ENCODE data around the gene FIBP.
"Not testable (repeated sequence)": the region's sequence is repeated elsewhere in the genome, so short reads cannot be mapped to it uniquely, and the experiment has no call there.

The FIBP gene

DNA sequence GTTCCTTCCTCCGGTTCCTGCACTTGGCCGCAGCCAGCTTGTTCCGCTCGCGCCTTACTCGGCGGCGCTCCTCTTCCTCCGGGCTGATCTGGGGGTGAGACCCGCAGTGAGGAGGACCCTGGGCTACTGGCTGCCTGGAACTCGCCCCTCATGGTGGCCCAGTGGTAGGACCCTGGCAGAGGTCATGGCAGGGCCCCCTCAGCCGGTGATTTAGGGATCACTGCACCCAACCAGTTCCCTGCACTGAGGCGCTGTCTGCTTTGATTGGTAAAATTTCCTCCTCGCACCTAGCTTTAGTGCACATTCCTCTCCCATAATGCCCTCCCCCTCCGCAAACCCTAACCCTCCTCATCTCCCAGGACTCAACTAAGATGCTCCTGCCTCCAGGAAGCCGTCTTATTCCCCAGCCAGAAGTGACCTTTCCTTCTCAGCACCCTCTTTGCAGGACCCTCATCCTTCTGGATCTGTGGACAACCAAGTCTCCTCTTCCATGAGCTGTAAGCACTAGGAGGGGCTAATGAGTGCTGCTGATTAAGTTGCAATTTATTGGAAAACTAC, 5.8 kb upstream of the FIBP start:
- DNase-seq = peak; percentile 18
- in situ Hi-C loops (cut with HindIII; ENCODE audit: low pct_ligation_motif_present, low pct_unique_long_range_greater_than_20kb, low sequenced_read_pairs) = no loop called here

DNA sequence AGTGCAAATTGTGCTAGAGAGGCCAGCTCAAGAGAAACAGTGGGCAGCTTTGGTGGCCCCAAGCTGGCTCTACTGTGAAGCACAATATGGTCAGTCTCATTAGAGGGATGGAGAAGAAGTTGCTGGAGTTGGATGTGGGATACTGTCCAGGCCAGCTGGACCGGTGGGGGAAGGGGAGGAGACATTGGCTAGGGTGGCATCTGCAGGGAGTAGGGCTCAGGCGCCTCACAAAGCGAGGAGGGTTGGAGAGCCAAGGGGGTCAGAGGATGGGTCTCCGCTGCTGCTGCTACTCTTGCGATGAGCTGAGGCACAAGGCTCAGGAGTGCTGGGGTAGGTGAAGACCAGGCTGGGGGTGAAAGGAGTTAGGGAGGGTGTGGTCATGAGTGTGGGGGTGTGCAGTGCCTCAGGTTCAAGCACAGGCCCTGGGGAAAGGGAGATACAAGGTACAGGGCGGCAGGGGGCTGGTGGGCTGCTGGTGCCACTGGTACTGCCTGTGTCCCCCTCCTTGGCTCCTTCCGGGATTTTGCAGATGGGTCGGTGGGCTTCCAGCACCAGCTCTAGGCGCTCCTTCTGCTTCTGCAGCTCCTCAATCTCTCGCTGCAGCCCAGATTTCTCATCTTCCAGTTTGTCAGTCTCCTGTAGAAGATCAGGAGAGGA, 4.5 kb upstream of the FIBP start:
- in situ Hi-C loops (cut with HindIII; ENCODE audit: low pct_ligation_motif_present, low pct_unique_long_range_greater_than_20kb, low sequenced_read_pairs) = no loop called here
- DNase-seq = no peak

DNA sequence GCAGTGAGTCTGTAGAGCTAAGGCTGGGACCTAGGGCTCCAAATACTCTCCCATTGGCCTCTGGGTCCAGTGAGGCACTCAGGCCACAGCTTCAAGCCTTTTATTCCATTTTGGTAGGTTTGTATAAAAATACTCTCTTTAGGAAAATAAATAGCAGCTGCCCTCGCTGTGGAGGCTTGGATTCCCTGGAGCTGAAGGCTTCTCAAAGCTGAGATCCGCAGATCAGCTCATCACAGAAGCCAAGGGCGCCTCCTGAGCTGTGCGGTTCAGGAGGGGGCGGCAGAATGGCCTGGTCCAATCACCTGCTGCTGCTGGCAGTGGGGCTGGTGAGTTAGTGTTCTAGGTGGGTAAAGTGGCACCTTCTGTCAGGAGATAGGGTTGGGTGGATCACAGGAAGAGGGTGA, 3.9 kb upstream of the FIBP start:
- in situ Hi-C loops (cut with HindIII; ENCODE audit: low pct_ligation_motif_present, low pct_unique_long_range_greater_than_20kb, low sequenced_read_pairs) = not testable (repeated sequence)

DNA sequence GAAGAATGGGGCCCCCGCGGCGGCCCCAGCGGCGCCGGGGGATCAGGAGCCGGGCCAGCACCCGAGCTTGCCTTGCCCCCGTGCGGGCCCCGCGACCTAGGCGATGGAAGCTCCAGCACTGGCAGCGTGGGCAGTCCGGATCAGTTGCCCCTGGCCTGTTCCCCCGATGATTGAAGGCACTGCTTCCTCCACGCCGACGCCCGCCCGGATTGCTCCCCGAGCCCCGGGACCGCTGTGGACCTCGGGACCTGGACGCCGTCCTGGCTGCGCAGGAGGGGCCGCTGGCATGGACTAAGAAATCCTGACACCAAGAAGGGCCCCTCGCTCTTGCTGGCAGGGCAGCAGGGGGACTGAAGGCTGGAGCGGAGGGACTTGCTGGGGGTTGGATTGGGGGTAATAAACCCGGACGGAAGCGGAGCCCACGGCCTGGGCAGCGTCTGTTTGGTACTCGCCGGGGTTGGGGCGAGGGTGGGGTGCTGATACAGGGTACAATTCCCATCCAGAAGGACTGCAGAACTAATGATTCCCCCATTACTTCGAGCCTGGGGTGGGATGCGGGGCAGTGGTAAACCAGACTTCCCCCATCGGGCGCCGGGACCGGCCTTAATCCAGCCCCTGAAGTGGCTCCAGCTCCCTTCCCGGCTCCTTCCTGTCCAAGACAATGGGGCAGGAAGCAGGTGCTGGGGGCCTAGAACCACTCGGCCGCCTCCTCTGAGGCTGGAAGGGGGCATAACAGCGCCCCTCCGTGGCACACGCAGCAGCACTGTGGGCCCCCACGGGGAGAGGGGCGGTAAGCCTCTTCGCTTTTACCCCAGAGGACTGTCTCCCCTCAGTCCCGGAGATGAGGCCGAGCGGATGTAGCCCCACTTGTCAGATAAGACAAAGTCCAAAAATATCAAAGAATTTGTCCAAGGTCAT, 3.2 kb upstream of the FIBP start:
- peak; percentile 63 for DNase-seq
- in situ Hi-C loops (cut with HindIII; ENCODE audit: low pct_ligation_motif_present, low pct_unique_long_range_greater_than_20kb, low sequenced_read_pairs) = no loop called here

More for the DNA sequence above, 3.9 kb upstream of the FIBP start:
- DNase-seq = not testable (repeated sequence)

DNA sequence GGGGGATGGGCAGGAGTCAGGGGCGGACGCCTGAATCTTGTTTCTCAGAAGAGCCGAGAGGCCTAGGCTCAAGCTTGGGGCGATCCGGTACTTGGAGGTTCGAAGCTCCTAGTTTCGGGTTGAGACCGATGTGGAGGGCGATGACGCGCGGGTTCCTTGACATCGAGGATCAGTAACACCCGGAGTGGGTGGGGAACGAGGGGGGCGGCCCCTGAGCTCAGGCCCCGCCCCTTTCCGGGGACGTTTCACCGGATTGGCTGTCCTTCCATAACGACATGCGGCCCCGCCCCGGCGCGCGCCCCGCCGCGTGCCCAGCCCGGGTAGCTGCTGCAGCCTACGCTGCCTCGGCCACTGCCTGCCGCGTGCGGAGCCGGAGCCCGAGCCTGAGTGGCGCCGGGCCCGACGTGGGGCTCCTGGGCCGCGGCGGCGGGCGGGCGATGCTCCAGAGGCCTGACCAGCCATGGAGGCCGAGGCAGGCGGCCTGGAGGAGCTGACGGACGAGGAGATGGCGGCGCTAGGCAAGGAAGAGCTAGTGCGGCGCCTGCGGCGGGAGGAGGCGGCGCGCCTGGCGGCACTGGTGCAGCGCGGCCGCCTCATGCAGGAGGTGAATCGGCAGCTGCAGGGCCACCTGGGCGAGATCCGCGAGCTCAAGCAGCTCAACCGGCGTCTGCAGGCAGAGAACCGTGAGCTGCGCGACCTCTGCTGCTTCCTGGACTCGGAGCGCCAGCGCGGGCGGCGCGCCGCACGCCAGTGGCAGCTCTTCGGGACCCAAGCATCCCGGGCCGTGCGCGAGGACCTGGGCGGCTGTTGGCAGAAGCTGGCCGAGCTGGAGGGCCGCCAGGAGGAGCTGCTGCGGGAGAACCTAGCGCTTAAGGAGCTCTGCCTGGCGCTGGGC, 2.3 kb upstream of the FIBP start, which contains the start of gene CCDC85B:
CCDC85B (plus strand) TSS at position 350 of the 895 bp plus-strand sequence; CDS start at position 461, 111 bp downstream.
- peak; percentile 89 for DNase-seq
- in situ Hi-C loops (cut with HindIII; ENCODE audit: low pct_ligation_motif_present, low pct_unique_long_range_greater_than_20kb, low sequenced_read_pairs) = no loop called here

DNA sequence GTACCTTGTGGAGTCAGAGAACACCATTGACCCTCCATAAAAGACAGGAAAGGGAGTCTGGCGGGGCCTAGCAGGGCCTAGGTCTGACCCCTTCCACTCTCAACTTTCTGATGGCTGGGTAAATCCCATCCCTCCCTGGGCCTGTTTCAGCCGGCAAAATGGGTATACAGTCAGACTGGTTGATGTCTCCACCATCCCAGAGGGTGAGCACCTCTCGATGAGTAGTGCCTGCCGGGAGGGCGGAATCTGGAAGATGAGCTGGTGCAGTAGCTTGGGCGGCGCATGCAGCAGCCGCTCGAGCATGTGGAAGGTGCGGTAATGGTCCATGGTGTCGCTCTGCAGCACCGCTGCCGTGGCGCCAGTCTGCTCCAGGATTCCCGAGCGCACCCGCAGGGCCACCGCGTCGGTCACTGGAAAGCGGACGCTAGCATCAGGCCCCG, 528 bp downstream of the FIBP start:
- in situ Hi-C loops (cut with HindIII; ENCODE audit: low pct_ligation_motif_present, low pct_unique_long_range_greater_than_20kb, low sequenced_read_pairs) = no loop called here
- peak; percentile 45 for DNase-seq

DNA sequence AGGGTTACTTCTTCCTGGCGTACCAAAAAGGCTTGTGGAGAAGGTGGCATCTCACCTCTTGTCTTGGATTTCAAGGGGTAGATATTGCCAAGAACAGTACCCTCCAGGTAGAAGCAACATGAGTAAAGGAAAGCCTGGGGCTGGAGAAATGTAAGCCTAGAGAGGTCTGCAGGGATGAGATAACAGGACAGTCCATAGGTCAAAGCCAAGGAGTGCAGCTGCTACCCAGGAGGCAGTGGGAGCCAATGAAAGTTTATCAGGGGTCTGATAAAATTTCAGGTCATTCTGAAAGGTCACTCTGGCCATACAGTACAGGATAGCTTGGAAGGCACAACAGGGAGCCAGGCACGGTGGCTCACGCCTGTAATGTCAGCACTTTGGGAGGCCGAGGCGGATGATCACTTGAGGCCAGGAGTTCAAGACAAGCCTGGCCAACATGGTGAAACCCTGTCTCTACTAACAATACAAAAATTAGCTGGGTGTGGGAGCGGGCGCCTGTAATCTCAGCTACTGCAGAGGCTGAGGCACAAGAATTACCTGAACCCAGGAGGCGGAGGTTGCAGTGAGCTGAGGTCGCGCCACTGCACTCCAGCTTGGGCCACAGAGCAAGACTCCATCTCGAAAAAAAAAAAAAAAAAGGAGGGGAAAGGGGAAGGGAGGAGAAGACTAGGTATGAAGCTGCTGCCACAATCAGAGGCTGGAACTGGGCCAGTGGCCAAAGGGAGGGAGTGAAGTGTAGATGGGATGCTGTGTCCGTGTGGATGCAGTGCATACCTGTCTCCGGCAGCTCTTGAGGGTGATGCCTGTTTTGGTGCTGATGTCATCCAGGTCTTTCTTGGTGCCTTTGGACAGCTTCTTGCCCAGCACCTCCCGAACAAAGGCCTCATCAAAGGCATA, 1.2 kb downstream of the FIBP start:
- DNase-seq = no peak
- in situ Hi-C loops (cut with HindIII; ENCODE audit: low pct_ligation_motif_present, low pct_unique_long_range_greater_than_20kb, low sequenced_read_pairs) = no loop called here

DNA sequence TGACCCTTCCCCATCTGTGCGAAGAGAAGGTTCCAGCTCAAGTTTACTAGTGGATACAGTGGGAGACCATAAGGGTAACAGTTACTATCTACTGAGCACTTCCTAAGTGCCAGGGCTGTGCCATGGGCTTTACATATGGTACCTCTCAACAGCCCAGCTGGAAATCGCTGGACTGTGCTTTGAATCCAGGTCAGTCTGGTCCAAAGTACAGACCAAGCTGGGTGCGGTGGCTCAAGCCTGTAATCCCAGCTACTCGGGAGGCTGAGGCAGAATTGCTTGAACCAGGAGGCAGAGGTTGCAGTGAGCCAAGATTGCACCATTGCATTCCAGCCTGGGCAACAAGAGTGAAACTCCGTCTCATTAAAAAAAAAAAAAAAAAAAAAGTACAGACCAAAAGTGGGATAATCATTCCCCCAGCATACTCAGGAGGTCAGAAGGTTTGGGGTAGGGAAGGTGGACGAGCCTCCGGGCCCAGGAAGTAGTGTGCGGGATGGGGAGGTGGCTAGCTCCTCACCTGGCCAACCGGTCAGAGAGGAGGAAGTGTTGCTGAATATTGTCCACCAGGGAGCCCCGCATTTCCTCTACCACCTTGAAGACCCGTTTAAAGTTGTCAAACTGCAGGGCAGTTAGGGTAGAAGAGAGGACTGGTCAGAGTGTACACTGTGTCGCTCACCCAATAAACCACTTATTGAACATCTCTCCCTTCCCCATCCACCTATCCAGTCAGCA, 2.3 kb downstream of the FIBP start:
- DNase-seq = no peak

DNA sequence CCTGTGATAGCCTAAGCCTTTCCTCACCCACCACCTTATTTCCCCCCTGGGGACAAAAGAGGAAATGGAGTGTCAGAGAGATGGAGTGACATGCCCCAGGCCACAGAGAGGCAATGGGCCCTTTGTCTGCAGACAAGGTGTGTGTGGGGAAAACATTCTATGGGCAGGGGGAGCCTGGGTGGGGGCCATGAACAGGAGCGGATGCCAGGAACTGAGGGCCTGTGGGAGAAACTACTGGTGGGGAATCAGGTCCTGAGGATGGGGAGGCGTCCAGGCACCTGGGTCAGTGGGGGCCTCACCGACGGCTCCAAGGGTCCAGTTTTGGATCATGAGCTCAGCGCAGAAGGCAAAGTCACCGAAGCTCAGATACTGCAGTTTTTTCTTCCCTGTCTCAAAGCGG, 3.0 kb downstream of the FIBP start:
- in situ Hi-C loops (cut with HindIII; ENCODE audit: low pct_ligation_motif_present, low pct_unique_long_range_greater_than_20kb, low sequenced_read_pairs) = no loop called here
- no peak for DNase-seq

More for the DNA sequence above, 2.3 kb downstream of the FIBP start:
- in situ Hi-C loops (cut with HindIII; ENCODE audit: low pct_ligation_motif_present, low pct_unique_long_range_greater_than_20kb, low sequenced_read_pairs) = no loop called here

DNA sequence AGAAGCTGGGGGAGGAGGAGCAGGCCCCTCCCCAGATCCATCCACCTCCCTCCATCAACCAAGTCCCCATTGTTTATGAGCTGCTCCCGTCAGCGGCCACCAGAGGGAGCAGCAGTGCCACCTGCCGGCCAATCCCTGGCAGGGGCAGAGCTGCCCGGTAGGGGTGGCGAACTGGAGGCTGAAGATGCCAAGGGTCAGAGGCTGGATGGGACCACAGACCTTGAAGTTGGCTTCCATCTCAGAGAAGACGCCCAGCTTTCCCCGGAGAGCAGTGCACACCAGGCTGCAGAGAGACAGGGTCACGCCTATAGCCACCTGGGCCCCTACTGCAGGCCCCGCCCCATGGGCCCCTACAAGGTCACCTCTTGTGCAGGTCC, 3.6 kb downstream of the FIBP start:
- DNase-seq = peak; percentile 72
- in situ Hi-C loops (cut with HindIII; ENCODE audit: low pct_ligation_motif_present, low pct_unique_long_range_greater_than_20kb, low sequenced_read_pairs) = no loop called here

DNA sequence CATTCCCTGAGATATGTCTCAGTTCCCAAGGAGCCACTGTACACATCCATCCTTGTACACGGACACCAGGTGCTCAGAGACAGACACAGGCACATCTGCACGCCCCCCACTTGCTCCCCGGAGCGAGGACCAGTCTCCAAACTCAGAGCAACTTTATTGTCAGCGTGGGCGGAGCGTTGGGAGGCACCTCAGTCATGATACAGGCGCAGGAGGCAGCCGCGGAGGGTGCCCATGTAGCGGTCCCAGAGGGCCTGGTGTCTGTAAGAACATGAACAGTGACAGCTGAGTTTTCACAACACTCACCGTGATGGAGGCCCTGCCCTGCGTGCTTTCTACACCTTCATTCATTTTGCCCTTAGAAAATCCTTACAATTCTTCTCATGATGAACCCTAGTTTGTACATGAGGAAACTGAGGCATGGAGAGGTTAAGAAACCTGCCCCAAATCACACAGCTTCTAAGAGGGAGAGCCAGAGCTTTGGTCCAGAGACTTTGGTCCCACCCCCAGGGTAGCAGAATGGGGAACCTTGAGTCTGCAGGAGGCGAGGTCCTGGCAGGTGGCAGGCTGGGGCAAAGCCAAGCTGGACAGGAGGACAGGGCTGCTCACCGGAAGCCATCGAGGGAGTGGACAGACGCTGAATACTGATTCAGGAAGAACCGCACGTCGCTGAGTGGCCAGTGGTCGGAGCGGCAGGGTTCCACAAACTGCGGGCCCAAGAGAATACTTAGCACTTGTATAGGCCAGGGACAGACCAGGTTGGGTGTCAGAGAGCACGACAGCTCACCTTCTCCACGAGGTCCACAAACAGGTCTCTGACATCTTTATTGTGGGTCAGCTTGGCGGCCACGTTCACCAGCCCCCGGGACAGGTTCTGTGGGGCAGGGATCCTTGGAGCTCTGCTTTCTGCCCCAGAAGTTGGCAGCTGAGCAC, 4.2 kb downstream of the FIBP start:
- in situ Hi-C loops (cut with HindIII; ENCODE audit: low pct_ligation_motif_present, low pct_unique_long_range_greater_than_20kb, low sequenced_read_pairs) = no loop called here
- DNase-seq = no peak

DNA sequence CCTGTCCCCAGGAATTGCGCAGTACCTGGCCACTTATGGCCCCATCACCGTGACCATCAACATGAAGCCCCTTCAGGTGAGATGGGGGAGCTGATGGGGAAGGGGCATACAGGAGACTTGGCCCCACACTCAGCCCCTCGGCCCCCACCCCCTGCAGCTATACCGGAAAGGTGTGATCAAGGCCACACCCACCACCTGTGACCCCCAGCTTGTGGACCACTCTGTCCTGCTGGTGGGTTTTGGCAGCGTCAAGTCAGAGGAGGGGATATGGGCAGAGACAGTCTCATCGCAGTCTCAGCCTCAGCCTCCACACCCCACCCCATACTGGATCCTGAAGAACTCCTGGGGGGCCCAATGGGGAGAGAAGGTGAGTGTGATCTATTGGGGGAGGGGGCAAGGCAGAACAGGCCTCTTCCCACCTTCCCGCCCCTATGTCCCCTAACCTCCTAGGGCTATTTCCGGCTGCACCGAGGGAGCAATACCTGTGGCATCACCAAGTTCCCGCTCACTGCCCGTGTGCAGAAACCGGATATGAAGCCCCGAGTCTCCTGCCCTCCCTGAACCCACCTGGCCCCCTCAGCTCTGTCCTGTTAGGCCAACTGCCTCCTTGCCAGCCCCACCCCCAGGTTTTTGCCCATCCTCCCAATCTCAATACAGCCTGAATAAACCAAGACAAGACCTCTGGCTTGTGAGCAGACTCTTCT, 5.1 kb downstream of the FIBP start:
- DNase-seq = no peak
- in situ Hi-C loops (cut with HindIII; ENCODE audit: low pct_ligation_motif_present, low pct_unique_long_range_greater_than_20kb, low sequenced_read_pairs) = no loop called here

DNA sequence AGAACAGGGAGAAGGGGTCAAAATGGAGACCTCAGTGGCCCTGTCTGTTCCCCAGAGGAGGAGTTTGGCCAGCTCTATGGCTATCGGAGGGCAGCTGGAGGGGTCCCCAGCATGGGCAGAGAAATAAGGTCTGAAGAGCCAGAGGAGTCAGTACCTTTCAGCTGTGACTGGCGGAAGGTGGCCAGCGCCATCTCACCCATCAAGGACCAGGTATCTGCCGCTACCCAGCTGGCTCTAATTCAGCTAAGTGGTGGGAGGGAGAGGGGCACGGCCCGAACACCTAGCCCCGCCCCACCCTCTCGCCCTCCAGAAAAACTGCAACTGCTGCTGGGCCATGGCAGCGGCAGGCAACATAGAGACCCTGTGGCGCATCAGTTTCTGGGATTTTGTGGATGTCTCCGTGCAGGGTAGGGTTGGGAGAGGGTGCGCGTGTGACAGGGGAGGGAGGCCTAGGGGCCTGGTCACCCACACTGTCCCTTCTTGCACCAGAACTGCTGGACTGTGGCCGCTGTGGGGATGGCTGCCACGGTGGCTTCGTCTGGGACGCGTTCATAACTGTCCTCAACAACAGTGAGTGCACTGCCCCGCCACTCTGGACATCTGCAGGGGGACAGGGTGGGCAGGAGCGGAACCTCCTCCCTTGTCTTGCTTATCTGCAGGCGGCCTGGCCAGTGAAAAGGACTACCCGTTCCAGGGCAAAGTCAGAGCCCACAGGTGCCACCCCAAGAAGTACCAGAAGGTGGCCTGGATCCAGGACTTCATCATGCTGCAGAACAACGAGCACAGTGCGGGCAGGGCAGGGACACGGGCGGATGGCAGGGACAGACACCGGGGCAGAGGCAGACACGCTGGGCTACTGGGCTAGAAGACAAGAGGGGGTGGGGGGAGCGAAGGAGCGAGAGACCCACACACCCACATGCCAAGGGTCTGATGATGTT, 5.9 kb downstream of the FIBP start:
- DNase-seq = no peak
- in situ Hi-C loops (cut with HindIII; ENCODE audit: low pct_ligation_motif_present, low pct_unique_long_range_greater_than_20kb, low sequenced_read_pairs) = no loop called here

DNA sequence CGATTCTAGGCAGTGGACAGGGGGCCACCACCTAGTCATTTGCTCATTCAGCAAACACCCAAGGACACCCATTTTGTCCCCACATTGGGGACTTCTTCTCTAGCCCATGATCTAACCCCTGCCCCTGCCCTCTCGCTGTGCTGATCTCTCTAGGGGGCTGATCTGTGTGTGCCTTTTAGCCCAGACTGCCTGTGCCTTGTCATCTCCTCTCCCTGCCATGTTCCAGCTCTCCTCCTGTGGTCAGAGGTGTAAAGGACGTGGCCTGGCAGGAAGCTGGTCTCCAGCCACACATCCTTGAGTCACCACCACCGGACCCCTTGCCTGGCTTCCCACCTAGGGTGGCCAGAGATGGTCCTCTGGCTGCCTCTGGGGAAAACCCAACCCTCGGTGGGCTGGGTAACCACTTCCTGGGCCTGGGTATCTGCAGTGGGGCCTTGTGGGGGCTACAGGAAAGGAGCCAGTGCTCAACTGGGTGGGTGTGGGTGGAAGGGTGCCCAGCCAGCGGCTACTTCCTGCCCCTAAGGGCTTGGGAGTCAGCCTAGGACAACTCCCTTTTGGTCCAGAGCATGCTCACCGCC, 7.3 kb downstream of the FIBP start:
- in situ Hi-C loops (cut with HindIII; ENCODE audit: low pct_ligation_motif_present, low pct_unique_long_range_greater_than_20kb, low sequenced_read_pairs) = no loop called here
- DNase-seq = no peak

All from ACHN (cell line).